ENCODE results near the gene ATP7B.

The ATP7B gene

GRCh38 chr13:51981355-51981754 is 29.9 kb downstream of the ATP7B start:
- POLR2A ChIA-PET, result no interaction called here
- CTCF ChIA-PET, result interaction anchor here (0.7 kb wide), 2 partner anchors 11 to 20 kb away, joined by 3 to 4 read pairs; no protein-coding TSS in a partner anchor
- TF ChIP-seq, protein P1, sequence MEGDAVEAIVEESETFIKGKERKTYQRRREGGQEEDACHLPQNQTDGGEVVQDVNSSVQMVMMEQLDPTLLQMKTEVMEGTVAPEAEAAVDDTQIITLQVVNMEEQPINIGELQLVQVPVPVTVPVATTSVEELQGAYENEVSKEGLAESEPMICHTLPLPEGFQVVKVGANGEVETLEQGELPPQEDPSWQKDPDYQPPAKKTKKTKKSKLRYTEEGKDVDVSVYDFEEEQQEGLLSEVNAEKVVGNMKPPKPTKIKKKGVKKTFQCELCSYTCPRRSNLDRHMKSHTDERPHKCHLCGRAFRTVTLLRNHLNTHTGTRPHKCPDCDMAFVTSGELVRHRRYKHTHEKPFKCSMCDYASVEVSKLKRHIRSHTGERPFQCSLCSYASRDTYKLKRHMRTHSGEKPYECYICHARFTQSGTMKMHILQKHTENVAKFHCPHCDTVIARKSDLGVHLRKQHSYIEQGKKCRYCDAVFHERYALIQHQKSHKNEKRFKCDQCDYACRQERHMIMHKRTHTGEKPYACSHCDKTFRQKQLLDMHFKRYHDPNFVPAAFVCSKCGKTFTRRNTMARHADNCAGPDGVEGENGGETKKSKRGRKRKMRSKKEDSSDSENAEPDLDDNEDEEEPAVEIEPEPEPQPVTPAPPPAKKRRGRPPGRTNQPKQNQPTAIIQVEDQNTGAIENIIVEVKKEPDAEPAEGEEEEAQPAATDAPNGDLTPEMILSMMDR (IDR thresholded peaks at IDR 0.05; ENCODE audit: control extremely low read depth, extremely low read depth, low read depth, missing control alignments), result no peak
- no peak for DNase-seq (ENCODE audit: extremely low spot score)

DNA sequence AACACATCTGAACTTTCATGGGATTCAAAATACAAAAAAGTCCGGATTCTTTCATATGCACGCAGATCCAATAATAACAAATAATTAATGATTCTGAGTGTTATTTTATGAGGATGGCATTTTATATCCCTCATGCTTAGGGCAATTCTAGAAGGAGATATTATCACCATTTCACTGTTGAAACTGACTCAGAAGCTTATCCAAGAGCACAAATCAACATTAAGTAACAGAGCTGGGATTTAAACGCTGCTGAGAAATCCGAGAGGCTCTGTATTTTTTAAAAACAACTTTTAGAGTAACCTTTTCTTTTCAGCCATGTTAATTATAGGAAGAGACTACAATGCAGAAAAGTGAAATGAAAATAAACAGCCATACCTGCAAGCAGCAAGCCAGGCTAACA is 30.3 kb downstream of the ATP7B start:
- ChIA-PET CTCF (interaction anchor here (0.7 kb wide), 1 partner anchor 11 kb away, joined by 4 read pairs; no protein-coding TSS in a partner anchor), POLR2A (no interaction called here)
- no peak for DNase-seq (ENCODE audit: extremely low spot score)
- TF ChIP-seq, protein P1 (IDR thresholded peaks at IDR 0.05; ENCODE audit: control extremely low read depth, extremely low read depth, low read depth, missing control alignments), result no peak

- TF ChIP-seq, protein P1 (IDR thresholded peaks at IDR 0.05; ENCODE audit: control extremely low read depth, extremely low read depth, low read depth, missing control alignments), result no peak
- CTCF ChIA-PET, result interaction anchor here (2.3 kb wide), 1 partner anchor 149 kb away, joined by 6 read pairs; no protein-coding TSS in a partner anchor
- DNase-seq (ENCODE audit: extremely low spot score), result no peak
- POLR2A ChIA-PET, result no interaction called here
Measured at GRCh38 chr13:51978796-51979556, 32.3 kb downstream of the ATP7B start.

DNA sequence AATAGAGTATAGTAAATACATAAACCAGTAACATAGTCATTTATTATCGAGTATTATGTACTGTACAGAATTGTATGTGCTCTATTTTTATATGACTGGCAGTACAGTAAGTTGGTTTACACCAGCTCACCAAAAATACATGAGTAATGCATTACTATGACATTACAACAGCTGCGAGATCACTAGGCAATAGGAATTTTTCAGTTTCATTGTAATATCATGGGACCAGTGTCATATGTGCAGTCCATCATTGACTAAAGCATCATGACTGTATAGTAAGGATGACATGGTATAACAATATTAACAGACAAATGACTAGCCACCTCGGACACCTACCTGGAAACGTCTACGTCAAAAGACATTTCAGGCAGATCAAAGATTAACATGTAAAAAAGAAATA is 33.6 kb downstream of the ATP7B start:
- TF ChIP-seq, protein P1 (IDR thresholded peaks at IDR 0.05; ENCODE audit: control extremely low read depth, extremely low read depth, low read depth, missing control alignments), result no peak
- ChIA-PET CTCF (interaction anchor here (2.1 to 2.5 kb wide), 3 partner anchors 9 to 150 kb away, joined by 6 to 10 read pairs (median 6); no protein-coding TSS in a partner anchor), POLR2A (no interaction called here)
- no peak for DNase-seq (ENCODE audit: extremely low spot score)

DNA sequence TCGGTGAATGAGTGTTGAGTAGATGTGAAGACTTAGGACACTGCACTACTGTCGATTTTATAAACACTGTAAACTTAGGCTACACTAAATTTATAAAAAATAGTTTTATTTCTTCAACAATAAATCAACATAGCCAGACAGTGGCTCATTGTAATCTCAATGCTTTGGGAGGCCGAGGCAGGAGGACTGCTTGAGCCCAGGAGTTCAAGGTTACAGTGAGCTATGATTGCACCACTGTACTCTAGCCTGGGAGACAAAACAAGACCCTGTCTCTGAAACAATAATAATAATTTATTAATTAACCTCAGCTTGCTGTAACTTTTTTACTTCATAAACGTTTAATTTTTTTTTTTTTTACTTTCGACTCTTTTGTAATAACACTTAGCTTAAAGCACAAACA is 34.4 kb downstream of the ATP7B start:
- TF ChIP-seq, protein P1 (IDR thresholded peaks at IDR 0.05; ENCODE audit: control extremely low read depth, extremely low read depth, low read depth, missing control alignments), result no peak
- CTCF ChIA-PET, result interaction anchor here (2.1 to 2.5 kb wide), 2 partner anchors 9 to 15 kb away, joined by 6 to 10 read pairs; no protein-coding TSS in a partner anchor
- POLR2A ChIA-PET, result no interaction called here
- DNase-seq (ENCODE audit: extremely low spot score), result no peak

GRCh38 chr13:51976423-51976822 is 34.8 kb downstream of the ATP7B start:
- TF ChIP-seq, protein P1 (IDR thresholded peaks at IDR 0.05; ENCODE audit: control extremely low read depth, extremely low read depth, low read depth, missing control alignments), result no peak
- CTCF ChIA-PET, result interaction anchor here (2.1 to 2.5 kb wide), 2 partner anchors 8 to 15 kb away, joined by 6 to 10 read pairs; no protein-coding TSS in a partner anchor
- POLR2A ChIA-PET, result no interaction called here
- DNase-seq (ENCODE audit: extremely low spot score), result no peak
